Loucy (cell line): ENCODE measurements around the gene NDUFS7.

Experiments used
- H2AFZ ChIP-seq: fragments of 200-600 bp; sonication (generic); 2 replicates; pipeline ENCODE4 v1.6.0; 2016; ENCODE audit warnings: antibody characterized with exemption, mild to moderate bottlenecking, low read length, moderate library complexity
- H3F3A ChIP-seq: fragments of 200-600 bp; 2 replicates; pipeline ENCODE4 v1.6.0; 2016; ENCODE audit warnings: antibody characterized with exemption, low read depth, mild to moderate bottlenecking
- H3K27me3 ChIP-seq: fragments of 200-600 bp; sonication (generic); 2 replicates; pipeline ENCODE4 v1.6.1; 2014; ENCODE audit warnings: low read length, mild to moderate bottlenecking; ENCODE audit not compliant: insufficient read depth, poor library complexity, severe bottlenecking
- H3K36me3 ChIP-seq: fragments of 200-600 bp; sonication (generic); 2 replicates; pipeline ENCODE4 v1.6.1; 2016; ENCODE audit warnings: low read length; ENCODE audit not compliant: insufficient read depth
- H3K4me1 ChIP-seq: fragments of 200-600 bp; sonication (generic); 2 replicates; pipeline ENCODE4 v1.5.1; 2014; ENCODE audit warnings: low read length, mild to moderate bottlenecking; ENCODE audit not compliant: insufficient read depth, poor library complexity, severe bottlenecking
- H3K4me2 ChIP-seq: fragments of 200-600 bp; sonication (generic); 2 replicates; pipeline ENCODE4 v1.6.0; 2014; ENCODE audit warnings: antibody characterized with exemption, low read length, low read depth, mild to moderate bottlenecking; ENCODE audit not compliant: poor library complexity, severe bottlenecking
- H3K4me3 ChIP-seq: fragments of 200-600 bp; sonication (generic); 2 replicates; pipeline ENCODE4 v1.5.1; 2014; ENCODE audit warnings: low read length, mild to moderate bottlenecking, mixed read lengths; ENCODE audit not compliant: poor library complexity, severe bottlenecking
- H3K79me2 ChIP-seq: fragments of 200-600 bp; sonication (generic); 2 replicates; pipeline ENCODE4 v1.6.1; 2014; ENCODE audit warnings: low read length; ENCODE audit not compliant: insufficient read depth
- H3K9ac ChIP-seq: fragments of 200-600 bp; sonication (generic); 2 replicates; pipeline ENCODE4 v1.6.0; 2014; ENCODE audit warnings: mild to moderate bottlenecking, low read depth, low read length, moderate library complexity; ENCODE audit not compliant: poor library complexity, severe bottlenecking
- H3K9me2 ChIP-seq: fragments of 200-600 bp; sonication (generic); replicated peaks from 2 replicates; pipeline ENCODE4 v1.6.1; 2016; ENCODE audit warnings: low read depth, low read length, mixed read lengths
- H3K9me3 ChIP-seq: fragments of 200-600 bp; sonication (generic); 2 replicates; pipeline ENCODE4 v1.6.1; 2014; ENCODE audit warnings: mild to moderate bottlenecking, antibody characterized with exemption, low read length, low read depth; ENCODE audit not compliant: insufficient read depth
- H4K20me1 ChIP-seq: fragments of 200-600 bp; sonication (generic); 2 replicates; pipeline ENCODE4 v1.6.0; 2014; ENCODE audit warnings: antibody characterized with exemption, low read length, mild to moderate bottlenecking; ENCODE audit not compliant: insufficient read depth, poor library complexity, severe bottlenecking
- EZH2phosphoT487 ChIP-seq: fragments of 200-600 bp; IDR thresholded peaks from 2 replicates; pipeline ENCODE4 v1.6.1; 2018; ENCODE audit warnings: antibody characterized with exemption, mild to moderate bottlenecking, moderate library complexity, borderline replicate concordance
- TF ChIP-seq, protein P1 (sequence below): fragments of 200-600 bp; sonication (generic); conservative IDR thresholded peaks from 2 replicates; pipeline ENCODE4 v1.5.1; 2014; ENCODE audit warnings: mild to moderate bottlenecking, antibody characterized with exemption, low read length

Gene NDUFS7

DNA sequence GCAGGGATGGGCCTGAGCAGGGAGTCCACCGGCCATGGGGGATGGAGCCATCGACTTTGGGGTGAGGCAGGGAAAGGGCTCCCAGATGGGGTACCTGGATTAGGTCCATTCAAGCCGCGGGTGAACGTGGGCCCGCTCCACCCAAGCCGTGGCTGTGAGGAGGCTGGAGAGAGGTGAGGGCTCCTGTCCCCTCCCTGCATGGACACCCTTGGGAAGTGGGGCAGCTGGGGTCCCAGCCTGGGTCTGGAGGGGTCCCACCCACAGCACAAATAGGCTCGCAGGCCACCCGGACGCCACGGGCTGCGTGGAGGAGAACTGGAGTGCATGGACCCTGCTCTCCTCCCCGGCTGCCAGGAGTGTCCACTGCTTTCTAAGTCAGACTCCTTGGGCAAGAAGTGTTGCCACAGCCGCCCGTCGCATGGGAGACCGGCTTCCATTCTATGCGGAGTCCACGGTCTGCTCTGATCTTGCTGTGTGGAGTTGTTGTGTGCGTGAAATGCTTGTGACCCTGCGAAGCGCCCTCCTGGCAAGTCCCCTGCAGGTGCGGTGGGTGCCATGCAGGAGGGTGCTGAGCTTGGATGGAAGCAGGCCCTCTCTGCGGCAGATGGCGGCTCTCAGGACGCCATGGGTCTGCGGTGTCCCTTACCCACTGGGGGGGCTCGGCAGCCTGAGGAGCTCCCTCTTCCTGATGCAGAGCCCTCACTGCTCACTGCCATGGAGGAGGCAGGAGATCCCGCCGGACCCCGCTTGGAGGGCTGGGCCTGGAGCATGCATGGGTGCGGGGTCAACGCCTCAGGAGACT lies 25.7 kb downstream of the NDUFS7 start:
- no peaks in the 10 kb centered on the region for H3F3A ChIP-seq
- peaks cover 19% of the 10 kb centered on the region; the same call in 1 of the 2 replicates for H3K36me3 ChIP-seq
- no peaks in the 10 kb centered on the region for H3K9me3 ChIP-seq
- H3K9ac ChIP-seq: peak overlapping the region; percentile 99
- H4K20me1 ChIP-seq: peaks cover 62% of the 10 kb centered on the region
- peaks cover 69% of the 10 kb centered on the region for H3K79me2 ChIP-seq
- peaks cover 37% of the 10 kb centered on the region for H3K4me1 ChIP-seq
- peaks cover 6% of the 10 kb centered on the region for H3K27me3 ChIP-seq
- TF ChIP-seq, protein P1, sequence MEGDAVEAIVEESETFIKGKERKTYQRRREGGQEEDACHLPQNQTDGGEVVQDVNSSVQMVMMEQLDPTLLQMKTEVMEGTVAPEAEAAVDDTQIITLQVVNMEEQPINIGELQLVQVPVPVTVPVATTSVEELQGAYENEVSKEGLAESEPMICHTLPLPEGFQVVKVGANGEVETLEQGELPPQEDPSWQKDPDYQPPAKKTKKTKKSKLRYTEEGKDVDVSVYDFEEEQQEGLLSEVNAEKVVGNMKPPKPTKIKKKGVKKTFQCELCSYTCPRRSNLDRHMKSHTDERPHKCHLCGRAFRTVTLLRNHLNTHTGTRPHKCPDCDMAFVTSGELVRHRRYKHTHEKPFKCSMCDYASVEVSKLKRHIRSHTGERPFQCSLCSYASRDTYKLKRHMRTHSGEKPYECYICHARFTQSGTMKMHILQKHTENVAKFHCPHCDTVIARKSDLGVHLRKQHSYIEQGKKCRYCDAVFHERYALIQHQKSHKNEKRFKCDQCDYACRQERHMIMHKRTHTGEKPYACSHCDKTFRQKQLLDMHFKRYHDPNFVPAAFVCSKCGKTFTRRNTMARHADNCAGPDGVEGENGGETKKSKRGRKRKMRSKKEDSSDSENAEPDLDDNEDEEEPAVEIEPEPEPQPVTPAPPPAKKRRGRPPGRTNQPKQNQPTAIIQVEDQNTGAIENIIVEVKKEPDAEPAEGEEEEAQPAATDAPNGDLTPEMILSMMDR: no peak
- TF ChIP-seq EZH2phosphoT487: no peak
- H3K4me2 ChIP-seq: peak overlapping the region; percentile 95
- no peak overlapping the region for H2AFZ ChIP-seq
- peak overlapping the region; percentile 97 for H3K4me3 ChIP-seq
- H3K9me2 ChIP-seq: no peaks in the 10 kb centered on the region

DNA sequence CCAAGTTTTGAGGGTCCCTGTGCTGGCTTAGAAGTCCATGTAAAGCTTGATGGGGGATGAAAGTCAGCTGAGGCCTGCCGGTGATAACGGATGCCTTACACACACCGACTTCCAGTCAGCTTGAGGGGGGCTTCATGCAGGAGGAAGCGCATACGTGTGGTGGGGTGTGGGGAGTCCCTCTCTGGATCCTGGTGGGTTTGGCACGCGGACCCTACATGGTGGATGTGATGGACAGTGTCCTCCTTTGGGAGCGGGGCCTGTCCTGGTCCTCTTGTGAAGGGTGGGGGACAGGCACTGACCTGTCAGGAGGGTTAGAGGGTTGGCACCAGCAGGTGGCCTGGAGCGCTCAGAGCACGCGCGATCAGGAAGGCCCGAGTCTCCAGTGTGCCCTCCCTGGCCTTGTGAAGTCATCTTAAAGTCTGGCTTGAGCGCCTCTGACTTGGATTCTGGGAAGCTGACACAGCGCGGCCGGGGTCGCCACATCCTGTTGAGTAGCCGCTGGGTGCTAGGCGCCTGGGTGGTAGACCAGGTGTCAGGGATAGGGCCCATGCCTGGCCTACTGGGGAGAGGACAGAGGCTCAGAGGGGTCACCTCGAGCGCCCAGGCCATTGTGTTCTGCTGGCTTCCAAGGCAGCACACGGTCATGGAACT lies 26.6 kb downstream of the NDUFS7 start:
- Histone ChIP-seq H3K9me3 (no peaks in the 10 kb centered on the region), H3K79me2 (peaks cover 77% of the 10 kb centered on the region), H3K4me2 (peak overlapping the region; percentile 95), H2AFZ (no peak overlapping the region), H4K20me1 (peaks cover 68% of the 10 kb centered on the region), H3F3A (no peaks in the 10 kb centered on the region), H3K9ac (peak overlapping the region; percentile 99), H3K4me3 (peak overlapping the region; percentile 97), H3K36me3 (peaks cover 19% of the 10 kb centered on the region; the same call in 1 of the 2 replicates), H3K9me2 (no peaks in the 10 kb centered on the region), H3K27me3 (peaks cover 6% of the 10 kb centered on the region), H3K4me1 (peaks cover 37% of the 10 kb centered on the region)
- TF ChIP-seq EZH2phosphoT487: no peak
- TF ChIP-seq, protein P1: no peak

DNA sequence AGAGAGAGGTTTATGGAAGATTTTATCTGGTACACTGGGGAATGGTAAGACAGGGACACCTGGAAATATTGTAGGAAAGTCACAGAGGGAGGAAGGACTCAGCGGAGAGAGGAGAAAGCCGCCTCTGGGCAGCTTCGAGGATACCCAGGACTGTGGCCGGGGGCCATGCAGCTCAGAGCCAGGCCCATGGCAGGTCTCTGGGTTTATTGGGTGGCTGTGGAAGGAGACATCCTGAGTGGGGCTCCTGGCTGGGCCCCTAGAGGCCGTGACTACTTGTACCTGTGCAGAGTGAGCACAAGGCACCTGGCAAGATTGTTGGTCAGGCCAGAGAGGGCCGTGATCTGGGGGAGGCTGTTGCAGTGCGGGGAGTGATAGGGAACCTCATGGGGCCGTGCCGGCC lies 27.1 kb downstream of the NDUFS7 start:
- no peaks in the 10 kb centered on the region for H3K9me3 ChIP-seq
- peaks cover 19% of the 10 kb centered on the region; the same call in 1 of the 2 replicates for H3K36me3 ChIP-seq
- no peaks in the 10 kb centered on the region for H3K9me2 ChIP-seq
- peak overlapping the region; percentile 95 for H3K4me2 ChIP-seq
- peak overlapping the region; percentile 97 for H3K4me3 ChIP-seq
- H2AFZ ChIP-seq: no peak overlapping the region
- peaks cover 6% of the 10 kb centered on the region for H3K27me3 ChIP-seq
- peak overlapping the region; percentile 99 for H3K9ac ChIP-seq
- H3K4me1 ChIP-seq: peaks cover 37% of the 10 kb centered on the region
- TF ChIP-seq EZH2phosphoT487: no peak
- no peaks in the 10 kb centered on the region for H3F3A ChIP-seq
- H3K79me2 ChIP-seq: peaks cover 82% of the 10 kb centered on the region
- H4K20me1 ChIP-seq: peaks cover 73% of the 10 kb centered on the region
